NT2/D1 (cell line): ENCODE results near the gene EPB41L2.

Experiments used
- DNase-seq: peaks from one replicate; pipeline ENCODE4 v3.0.0-alpha.2; 2011; ENCODE audit warnings: low read depth, low spot score
- H3K27me3 ChIP-seq: 2 replicates; pipeline ENCODE4 v1.6.0; 2011; ENCODE audit warnings: mild to moderate bottlenecking; ENCODE audit not compliant: insufficient read length, insufficient read depth
- H3K36me3 ChIP-seq: 2 replicates; pipeline ENCODE4 v1.6.1; 2011; ENCODE audit warnings: mild to moderate bottlenecking, low read length, mixed read lengths; ENCODE audit not compliant: insufficient read depth, insufficient read length
- H3K4me1 ChIP-seq: 2 replicates; pipeline ENCODE4 v1.5.1; 2011; ENCODE audit not compliant: insufficient read depth, insufficient read length
- H3K4me3 ChIP-seq: 2 replicates; pipeline ENCODE4 v1.5.1; 2011; ENCODE audit warnings: low read depth; ENCODE audit not compliant: insufficient read length
- H3K9ac ChIP-seq: 2 replicates; pipeline ENCODE4 v1.6.0; 2011; ENCODE audit warnings: low read depth; ENCODE audit not compliant: insufficient read length
- H3K9me3 ChIP-seq: 2 replicates; pipeline ENCODE4 v1.5.1; 2011; ENCODE audit warnings: mild to moderate bottlenecking, low read length; ENCODE audit not compliant: insufficient read depth
- SUZ12 ChIP-seq: IDR thresholded peaks from 2 replicates; pipeline ENCODE4 v1.6.1; 2011; ENCODE audit not compliant: insufficient read length, insufficient read depth; ENCODE audit errors: extremely low read depth
- YY1 ChIP-seq: IDR thresholded peaks from 2 replicates; pipeline ENCODE4 v1.6.1; 2011; ENCODE audit not compliant: insufficient read length, insufficient read depth
- ZNF274 ChIP-seq: IDR thresholded peaks from 2 replicates; pipeline ENCODE4 v1.6.1; 2011; ENCODE audit warnings: mild to moderate bottlenecking, low read depth, low read length

EPB41L2 gene

GRCh38 chr6:130836055-130836640, 226.9 kb downstream of the EPB41L2 start:
- no peak for TF ChIP-seq SUZ12

GRCh38 chr6:130834482-130835251, 228.4 kb downstream of the EPB41L2 start:
- Histone ChIP-seq H3K9ac (no peak overlapping the region), H3K4me3 (no peak overlapping the region), H3K9me3 (no peaks in the 10 kb centered on the region), H3K36me3 (no peaks in the 10 kb centered on the region), H3K4me1 (no peaks in the 10 kb centered on the region), H3K27me3 (no peaks in the 10 kb centered on the region)
- no peak for DNase-seq
- TF ChIP-seq YY1: no peak
- TF ChIP-seq SUZ12: no peak
- no peak for TF ChIP-seq ZNF274

More at GRCh38 chr6:130836055-130836640, 226.9 kb downstream of the EPB41L2 start:
- Histone ChIP-seq H3K36me3 (no peaks in the 10 kb centered on the region), H3K9me3 (no peaks in the 10 kb centered on the region), H3K4me1 (no peaks in the 10 kb centered on the region), H3K4me3 (no peak overlapping the region), H3K9ac (no peak overlapping the region), H3K27me3 (no peaks in the 10 kb centered on the region)
- DNase-seq: no peak

GRCh38 chr6:130833569-130833968, 229.5 kb downstream of the EPB41L2 start:
- Histone ChIP-seq H3K9me3 (no peaks in the 10 kb centered on the region), H3K4me3 (no peak overlapping the region), H3K27me3 (no peaks in the 10 kb centered on the region), H3K36me3 (no peaks in the 10 kb centered on the region), H3K9ac (no peak overlapping the region), H3K4me1 (no peaks in the 10 kb centered on the region)
- DNase-seq: no peak
- TF ChIP-seq YY1: no peak
- TF ChIP-seq ZNF274: no peak
- no peak for TF ChIP-seq SUZ12

- Histone ChIP-seq H3K4me3 (no peak overlapping the region), H3K4me1 (no peaks in the 10 kb centered on the region), H3K9me3 (no peaks in the 10 kb centered on the region), H3K9ac (no peak overlapping the region), H3K36me3 (no peaks in the 10 kb centered on the region), H3K27me3 (no peaks in the 10 kb centered on the region)
- no peak for DNase-seq
- TF ChIP-seq SUZ12 (no peak), ZNF274 (no peak), YY1 (no peak)
Measured at GRCh38 chr6:130831607-130832006, 231.4 kb downstream of the EPB41L2 start.

GRCh38 chr6:130829333-130829910, 233.6 kb downstream of the EPB41L2 start:
- Histone ChIP-seq H3K4me1 (no peaks in the 10 kb centered on the region), H3K9me3 (no peaks in the 10 kb centered on the region), H3K36me3 (no peaks in the 10 kb centered on the region), H3K4me3 (no peak overlapping the region), H3K9ac (no peak overlapping the region), H3K27me3 (no peaks in the 10 kb centered on the region)
- no peak for DNase-seq
- TF ChIP-seq YY1 (no peak), ZNF274 (no peak), SUZ12 (no peak)

- Histone ChIP-seq H3K9ac (no peak within 1 kb of the TSS), H3K4me1 (no peaks in the 10 kb centered on the region), H3K36me3 (no peaks in the 10 kb centered on the region), H3K4me3 (no peak within 1 kb of the TSS), H3K9me3 (no peaks in the 10 kb centered on the region), H3K27me3 (no peaks in the 10 kb centered on the region)
- TF ChIP-seq YY1 (no peak), SUZ12 (no peak), ZNF274 (no peak)
- DNase-seq: no peak
Measured at GRCh38 chr6:130827247-130828149, 235.5 kb downstream of the EPB41L2 start, which contains the start of gene SMLR1. Gene SMLR1, plus strand, starts transcription at chr6:130827406. Its CDS starts 8 bp downstream, at chr6:130827414.

GRCh38 chr6:130826442-130827246, 236.4 kb downstream of the EPB41L2 start:
- H3K27me3 ChIP-seq: no peaks in the 10 kb centered on the region
- H3K36me3 ChIP-seq: no peaks in the 10 kb centered on the region
- no peaks in the 10 kb centered on the region for H3K9me3 ChIP-seq
- no peaks in the 10 kb centered on the region for H3K4me1 ChIP-seq
- no peak for DNase-seq
- no peak for TF ChIP-seq SUZ12
- TF ChIP-seq YY1: no peak
- no peak for TF ChIP-seq ZNF274
- H3K9ac ChIP-seq: no peak overlapping the region
- no peak overlapping the region for H3K4me3 ChIP-seq
